Esophagus muscularis mucosa (tissue), 3 donors: ENCODE measurements around the gene SLC7A8.

Source experiments
- POLR2A ChIP-seq: fragments of 450-650 bp; IDR thresholded peaks from one replicate; pipeline ENCODE4 v1.6.1; 2017; ENCODE audit warnings: antibody characterized with exemption, moderate library complexity, mild to moderate bottlenecking, low read depth
- TF ChIP-seq, protein P1 (sequence below), 3 experiments: fragments of 200-600 bp in 2 of 3; fragments of 450-650 bp in 1 of 3; sonication (generic) in 2 of 3; IDR thresholded peaks; one replicate each; pipeline ENCODE4 v1.5.1; 2017 to 2019; ENCODE audit warnings: antibody characterized with exemption in 3 of 3, mild to moderate bottlenecking in 2 of 3, moderate library complexity in 1 of 3

DNA sequence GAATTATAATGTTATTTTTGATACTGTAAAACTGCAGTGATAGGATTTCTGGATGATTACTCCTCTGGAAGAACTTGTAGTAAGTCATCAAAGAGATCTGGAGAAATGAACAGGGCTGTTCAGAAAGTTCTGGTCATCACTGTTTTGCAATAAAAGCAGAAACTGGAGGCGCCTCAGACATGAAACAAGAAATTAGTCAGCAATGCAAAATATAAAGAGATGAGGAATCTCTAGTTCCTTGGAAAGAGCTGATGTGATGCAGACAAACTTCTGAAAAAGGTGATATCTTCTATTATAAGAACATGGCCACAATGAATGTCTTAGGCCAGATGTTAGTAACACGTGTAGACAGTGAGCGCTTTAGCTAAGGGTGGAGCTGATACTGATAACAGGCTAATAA is 98.0 kb downstream of the SLC7A8 start:
- no peak for TF ChIP-seq POLR2A
- TF ChIP-seq, protein P1, sequence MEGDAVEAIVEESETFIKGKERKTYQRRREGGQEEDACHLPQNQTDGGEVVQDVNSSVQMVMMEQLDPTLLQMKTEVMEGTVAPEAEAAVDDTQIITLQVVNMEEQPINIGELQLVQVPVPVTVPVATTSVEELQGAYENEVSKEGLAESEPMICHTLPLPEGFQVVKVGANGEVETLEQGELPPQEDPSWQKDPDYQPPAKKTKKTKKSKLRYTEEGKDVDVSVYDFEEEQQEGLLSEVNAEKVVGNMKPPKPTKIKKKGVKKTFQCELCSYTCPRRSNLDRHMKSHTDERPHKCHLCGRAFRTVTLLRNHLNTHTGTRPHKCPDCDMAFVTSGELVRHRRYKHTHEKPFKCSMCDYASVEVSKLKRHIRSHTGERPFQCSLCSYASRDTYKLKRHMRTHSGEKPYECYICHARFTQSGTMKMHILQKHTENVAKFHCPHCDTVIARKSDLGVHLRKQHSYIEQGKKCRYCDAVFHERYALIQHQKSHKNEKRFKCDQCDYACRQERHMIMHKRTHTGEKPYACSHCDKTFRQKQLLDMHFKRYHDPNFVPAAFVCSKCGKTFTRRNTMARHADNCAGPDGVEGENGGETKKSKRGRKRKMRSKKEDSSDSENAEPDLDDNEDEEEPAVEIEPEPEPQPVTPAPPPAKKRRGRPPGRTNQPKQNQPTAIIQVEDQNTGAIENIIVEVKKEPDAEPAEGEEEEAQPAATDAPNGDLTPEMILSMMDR (IDR thresholded peaks at IDR 0.05): no peak
